ENCODE measurements around the gene KCND3.

DNA sequence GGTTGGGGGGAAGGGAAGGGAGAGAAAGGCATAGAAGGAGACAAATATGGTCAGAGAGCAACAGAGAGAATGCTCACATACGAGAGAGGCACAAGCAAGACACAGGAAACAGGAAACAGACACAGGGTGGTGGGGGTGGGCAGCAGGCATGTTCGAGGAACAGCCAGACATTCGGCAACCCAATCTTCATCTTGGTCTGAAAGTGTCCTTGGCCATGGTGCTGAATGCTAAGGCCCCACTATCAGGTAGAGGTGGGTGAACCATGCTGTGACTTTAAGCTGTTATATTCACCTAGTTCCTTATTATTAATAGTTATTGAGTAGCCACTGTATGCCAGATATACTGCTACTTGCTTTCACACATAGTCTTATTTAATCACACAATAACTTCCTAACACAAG is 124.6 kb downstream of the KCND3 start:
- TF ChIP-seq TAF1 (IDR thresholded peaks at IDR 0.05; ENCODE audit: borderline replicate concordance, insufficient read depth, low read length) (no peak), SIN3A (IDR thresholded peaks at IDR 0.05; ENCODE audit: borderline replicate concordance, insufficient read depth, low read length) (no peak), FOXP2 (optimal IDR thresholded peaks at IDR 0.05; ENCODE audit: borderline replicate concordance, extremely low read depth, extremely low read length, insufficient read depth) (no peak), POLR2AphosphoS5 (IDR thresholded peaks at IDR 0.05; ENCODE audit: low read depth, low read length) (no peak)
- TF ChIP-seq, protein P1, sequence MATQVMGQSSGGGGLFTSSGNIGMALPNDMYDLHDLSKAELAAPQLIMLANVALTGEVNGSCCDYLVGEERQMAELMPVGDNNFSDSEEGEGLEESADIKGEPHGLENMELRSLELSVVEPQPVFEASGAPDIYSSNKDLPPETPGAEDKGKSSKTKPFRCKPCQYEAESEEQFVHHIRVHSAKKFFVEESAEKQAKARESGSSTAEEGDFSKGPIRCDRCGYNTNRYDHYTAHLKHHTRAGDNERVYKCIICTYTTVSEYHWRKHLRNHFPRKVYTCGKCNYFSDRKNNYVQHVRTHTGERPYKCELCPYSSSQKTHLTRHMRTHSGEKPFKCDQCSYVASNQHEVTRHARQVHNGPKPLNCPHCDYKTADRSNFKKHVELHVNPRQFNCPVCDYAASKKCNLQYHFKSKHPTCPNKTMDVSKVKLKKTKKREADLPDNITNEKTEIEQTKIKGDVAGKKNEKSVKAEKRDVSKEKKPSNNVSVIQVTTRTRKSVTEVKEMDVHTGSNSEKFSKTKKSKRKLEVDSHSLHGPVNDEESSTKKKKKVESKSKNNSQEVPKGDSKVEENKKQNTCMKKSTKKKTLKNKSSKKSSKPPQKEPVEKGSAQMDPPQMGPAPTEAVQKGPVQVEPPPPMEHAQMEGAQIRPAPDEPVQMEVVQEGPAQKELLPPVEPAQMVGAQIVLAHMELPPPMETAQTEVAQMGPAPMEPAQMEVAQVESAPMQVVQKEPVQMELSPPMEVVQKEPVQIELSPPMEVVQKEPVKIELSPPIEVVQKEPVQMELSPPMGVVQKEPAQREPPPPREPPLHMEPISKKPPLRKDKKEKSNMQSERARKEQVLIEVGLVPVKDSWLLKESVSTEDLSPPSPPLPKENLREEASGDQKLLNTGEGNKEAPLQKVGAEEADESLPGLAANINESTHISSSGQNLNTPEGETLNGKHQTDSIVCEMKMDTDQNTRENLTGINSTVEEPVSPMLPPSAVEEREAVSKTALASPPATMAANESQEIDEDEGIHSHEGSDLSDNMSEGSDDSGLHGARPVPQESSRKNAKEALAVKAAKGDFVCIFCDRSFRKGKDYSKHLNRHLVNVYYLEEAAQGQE (IDR thresholded peaks at IDR 0.05; ENCODE audit: insufficient read depth in 1 of 2, low read depth in 2 of 2, low read length in 2 of 2): peak; percentile 74 to 92

Measured in PFSK-1 (cell line).